Measurements from ENCODE around the gene TMPRSS13.

GRCh38 chr11:117972629-117973502 is 43.7 kb upstream of the TMPRSS13 start:
- no peak for TF ChIP-seq L3MBTL2 (conservative IDR thresholded peaks at IDR 0.05)
- no peak for TF ChIP-seq TARDBP (IDR thresholded peaks at IDR 0.05)

Measured in HEK293T (cell line).